Bone marrow (tissue), 2 donors: ENCODE data around the gene THEM4.
"Not testable (repeated sequence)": the region's sequence is repeated elsewhere in the genome, so short reads cannot be mapped to it uniquely, and the experiment has no call there.

ENCODE experiments used
- DNase-seq, 2 donors: peaks; one replicate each; lab custom pipeline; 2025; lab: John Stamatoyannopoulos, UW

THEM4 gene

GRCh38 chr1:151892190-151892589 is 17.1 kb downstream of the THEM4 start:
- no peak for DNase-seq

DNA sequence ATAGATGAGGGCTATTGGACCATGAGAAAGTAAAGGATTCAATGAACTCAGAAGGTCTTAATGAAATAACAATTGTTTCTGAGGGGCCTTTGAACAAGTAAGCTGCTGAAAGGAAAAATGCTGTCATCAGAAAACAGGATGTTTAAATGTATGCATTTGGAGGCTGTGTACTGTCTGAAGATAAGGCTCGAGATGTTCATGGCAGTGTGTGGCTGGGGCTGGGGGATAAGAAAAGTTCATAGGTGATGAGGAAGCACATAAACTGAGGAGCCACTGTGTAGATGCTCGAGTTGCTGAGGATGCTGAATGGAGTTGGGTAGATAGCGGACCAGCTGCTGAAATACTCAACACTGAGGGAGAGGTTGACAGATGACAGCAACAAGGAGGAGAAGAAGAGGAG is 17.8 kb downstream of the THEM4 start:
- DNase-seq: no peak

- no peak for DNase-seq
Observed at GRCh38 chr1:151888972-151889570, 20.2 kb downstream of the THEM4 start.

DNA sequence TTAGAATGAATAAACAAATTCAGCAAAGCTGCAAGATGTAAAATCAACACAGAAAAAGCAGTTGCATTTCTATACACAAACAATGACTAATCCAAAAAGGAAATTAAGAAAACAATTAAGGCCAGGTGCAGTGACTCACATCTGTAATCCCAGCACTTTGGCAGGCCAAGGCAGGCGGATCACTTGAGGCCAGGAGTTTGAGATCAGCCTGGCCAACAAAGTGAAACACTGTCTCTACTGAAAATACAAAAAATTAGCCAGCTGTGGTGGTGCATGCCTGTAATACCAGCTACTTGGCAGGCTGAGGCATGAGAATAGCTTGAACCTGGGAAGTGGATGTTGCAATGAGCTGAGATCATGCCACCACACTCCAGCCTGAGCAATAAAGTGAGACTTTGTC is 22.3 kb downstream of the THEM4 start:
- DNase-seq: no peak

- DNase-seq: no peak
Observed at GRCh38 chr1:151885479-151885878, 23.8 kb downstream of the THEM4 start.

DNA sequence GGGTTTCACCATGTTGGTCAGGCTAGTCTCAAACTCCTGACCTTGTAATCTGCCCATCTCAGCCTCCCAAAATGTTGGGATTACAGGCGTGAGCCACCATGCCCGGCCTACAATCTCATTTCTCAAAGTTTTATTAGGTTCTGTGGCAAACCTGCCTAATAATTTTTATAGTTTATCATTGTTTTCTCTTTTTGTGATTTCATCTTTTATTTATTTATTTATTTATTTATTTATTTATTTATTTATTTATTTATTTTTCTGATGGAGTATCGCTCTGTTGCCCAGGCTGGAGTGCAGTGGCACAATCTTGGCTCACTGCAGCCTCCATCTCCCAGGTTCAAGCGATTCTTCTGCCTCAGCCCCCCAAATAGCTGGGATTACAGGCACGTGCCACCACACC is 24.4 kb downstream of the THEM4 start:
- not testable (repeated sequence) for DNase-seq

GRCh38 chr1:151884445-151884844 is 24.9 kb downstream of the THEM4 start:
- DNase-seq: not testable (repeated sequence)

GRCh38 chr1:151883898-151884297 is 25.4 kb downstream of the THEM4 start:
- not testable (repeated sequence) for DNase-seq

DNA sequence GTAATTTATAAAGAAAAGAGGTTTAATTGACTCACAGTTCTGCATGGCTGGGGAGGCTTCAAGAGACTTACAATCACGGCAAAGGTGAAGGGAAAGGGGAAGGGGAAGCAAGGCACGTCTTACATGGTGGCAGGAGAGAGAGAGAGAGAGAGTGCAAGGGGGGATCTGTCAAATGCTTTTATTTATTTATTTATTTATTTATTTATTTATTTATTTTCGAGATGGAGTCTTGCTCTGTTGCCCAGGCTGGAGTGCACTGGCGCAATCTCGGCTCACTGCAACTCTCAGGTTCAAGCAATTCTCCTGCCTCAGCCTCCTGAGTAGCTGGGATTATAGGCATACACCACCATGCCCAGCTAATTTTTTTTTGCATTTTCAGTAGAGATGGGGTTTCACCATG is 26.4 kb downstream of the THEM4 start:
- not testable (repeated sequence) for DNase-seq

GRCh38 chr1:151882466-151882865 is 26.8 kb downstream of the THEM4 start:
- no peak for DNase-seq

DNA sequence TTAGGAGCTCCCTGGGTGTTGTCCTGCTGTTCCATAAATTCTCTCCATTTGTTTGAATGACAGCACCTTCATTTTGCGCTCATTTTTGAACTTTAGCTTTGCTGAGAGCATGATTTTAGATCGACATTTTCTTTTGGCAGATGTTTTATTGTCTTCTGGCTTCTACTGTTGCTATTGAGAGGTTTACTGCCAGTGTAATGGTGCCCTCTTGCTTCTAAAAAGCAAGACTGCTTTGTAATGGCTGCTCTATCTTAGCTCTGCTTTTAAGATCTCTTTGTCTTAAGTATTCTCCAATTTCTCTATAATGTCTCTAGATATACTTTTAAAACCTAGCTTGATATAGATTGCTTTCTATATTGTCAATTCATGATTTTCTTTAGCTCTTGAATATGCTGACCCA is 27.8 kb downstream of the THEM4 start:
- no peak for DNase-seq

- DNase-seq: no peak
Observed at GRCh38 chr1:151875419-151876097, 33.8 kb downstream of the THEM4 start.

- DNase-seq: not testable (repeated sequence)
Observed at GRCh38 chr1:151872776-151873175, 36.5 kb downstream of the THEM4 start.

DNA sequence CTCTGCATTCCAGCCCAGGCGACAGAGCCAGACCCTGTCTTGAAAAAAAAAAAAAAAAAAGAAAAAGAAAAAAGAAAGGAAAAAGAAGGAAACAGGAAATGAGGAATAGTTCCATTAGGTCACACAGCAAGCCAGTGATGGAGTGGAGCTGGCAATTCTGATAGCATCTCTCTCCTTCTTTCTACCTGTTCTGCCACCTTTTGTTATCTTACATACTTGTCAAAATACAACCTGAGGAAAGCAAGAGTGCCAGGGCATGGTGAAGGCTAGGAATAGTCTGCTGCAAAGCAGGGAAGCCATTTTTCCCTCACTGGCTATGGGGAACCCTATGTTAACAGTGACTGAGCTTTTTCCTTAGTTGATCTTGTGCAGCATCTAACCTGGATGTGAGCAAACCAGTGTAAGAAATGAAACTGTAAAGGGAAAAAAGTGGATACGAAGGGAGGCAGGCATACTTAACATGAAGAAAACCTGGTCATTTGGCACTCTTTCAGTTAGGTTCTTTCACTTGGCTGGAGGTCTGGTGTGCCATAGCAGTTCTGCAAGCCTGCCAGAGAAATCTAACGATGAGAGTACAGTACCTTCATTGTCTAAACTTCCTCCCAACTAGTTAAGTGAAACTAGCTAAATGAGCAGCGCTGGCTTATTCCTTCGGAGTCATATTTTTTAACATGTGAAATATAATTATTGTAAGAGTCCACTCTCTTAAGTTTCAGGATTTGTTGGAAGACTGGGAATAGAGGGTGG is 37.9 kb downstream of the THEM4 start:
- no peak for DNase-seq

GRCh38 chr1:151868486-151868885 is 40.8 kb downstream of the THEM4 start:
- DNase-seq: no peak

GRCh38 chr1:151867765-151868411 is 41.4 kb downstream of the THEM4 start:
- DNase-seq: peak in 1 of 2 donors; percentile 32

- DNase-seq: no peak
Observed at GRCh38 chr1:151867321-151867720, 42.0 kb downstream of the THEM4 start.

GRCh38 chr1:151864411-151864810 is 44.9 kb downstream of the THEM4 start:
- no peak for DNase-seq

GRCh38 chr1:151862604-151863003 is 46.7 kb downstream of the THEM4 start:
- DNase-seq: no peak

GRCh38 chr1:151860504-151861187 is 48.7 kb downstream of the THEM4 start:
- DNase-seq: no peak

- DNase-seq: no peak
Observed at GRCh38 chr1:151859891-151860293, 49.4 kb downstream of the THEM4 start.
